HUES48 (cell line): ENCODE data around the gene STARD3NL.
"Not testable (repeated sequence)": the region's sequence is repeated elsewhere in the genome, so short reads cannot be mapped to it uniquely, and the experiment has no call there.

ENCODE experiments used
- H3K27ac ChIP-seq: one replicate; pipeline ENCODE4 v1.7.0; 2013; ENCODE audit warnings: low read depth, low read length, inconsistent platforms
- H3K27me3 ChIP-seq: 2 replicates; pipeline ENCODE4 v1.6.1; 2013; ENCODE audit warnings: mild to moderate bottlenecking, low read length; ENCODE audit not compliant: control insufficient read depth, insufficient read depth
- H3K36me3 ChIP-seq: 2 replicates; pipeline ENCODE4 v1.6.1; 2013; ENCODE audit warnings: low read length; ENCODE audit not compliant: control insufficient read depth, insufficient read depth
- H3K4me1 ChIP-seq: 2 replicates; pipeline ENCODE4 v1.6.1; 2013; ENCODE audit warnings: mild to moderate bottlenecking, low read length; ENCODE audit not compliant: control insufficient read depth, insufficient read depth
- H3K4me3 ChIP-seq: 2 replicates; pipeline ENCODE4 v1.5.1; 2013; ENCODE audit warnings: mild to moderate bottlenecking, low read depth, low read length
- H3K9ac ChIP-seq: 2 replicates; pipeline ENCODE4 v1.6.1; 2013; ENCODE audit warnings: mild to moderate bottlenecking, low read depth, low read length, moderate library complexity
- H3K9me3 ChIP-seq: 2 replicates; pipeline ENCODE4 v1.6.1; 2013; ENCODE audit warnings: low read length; ENCODE audit not compliant: control insufficient read depth, insufficient read depth

Gene STARD3NL

DNA sequence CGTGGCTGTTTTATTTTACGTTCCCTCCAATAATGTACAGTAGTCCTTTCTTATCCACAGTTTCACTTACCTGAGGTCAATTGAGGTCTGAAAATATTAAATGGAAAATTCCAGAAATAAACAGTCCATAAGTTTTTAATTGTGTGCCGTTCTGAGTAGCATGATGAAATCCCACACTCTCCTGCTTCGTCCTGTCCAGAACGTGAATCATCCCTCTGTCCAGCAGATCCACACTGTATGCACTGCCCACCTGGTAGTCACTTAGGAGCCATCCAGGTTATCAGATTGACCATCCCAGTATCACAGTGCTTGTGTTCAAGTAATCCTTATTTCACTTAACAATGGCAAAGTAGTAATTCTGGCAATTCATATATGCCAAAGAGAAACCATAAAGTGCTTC, 46.3 kb downstream of the STARD3NL start:
- H3K9ac ChIP-seq, result no peak overlapping the region
- no peaks in the 10 kb centered on the region for H3K9me3 ChIP-seq
- no peak overlapping the region for H3K4me3 ChIP-seq
- no peaks in the 10 kb centered on the region for H3K4me1 ChIP-seq
- no peaks in the 10 kb centered on the region for H3K27me3 ChIP-seq
- H3K27ac ChIP-seq, result no peak overlapping the region
- peaks cover 58% of the 10 kb centered on the region for H3K36me3 ChIP-seq

GRCh38 chr7:38229386-38229785, 51.3 kb downstream of the STARD3NL start:
- H3K4me1 ChIP-seq, result no peaks in the 10 kb centered on the region
- H3K9me3 ChIP-seq, result no peaks in the 10 kb centered on the region
- H3K27me3 ChIP-seq, result no peaks in the 10 kb centered on the region
- no peak overlapping the region for H3K4me3 ChIP-seq
- H3K9ac ChIP-seq, result no peak overlapping the region
- peaks cover 37% of the 10 kb centered on the region for H3K36me3 ChIP-seq
- H3K27ac ChIP-seq, result no peak overlapping the region

DNA sequence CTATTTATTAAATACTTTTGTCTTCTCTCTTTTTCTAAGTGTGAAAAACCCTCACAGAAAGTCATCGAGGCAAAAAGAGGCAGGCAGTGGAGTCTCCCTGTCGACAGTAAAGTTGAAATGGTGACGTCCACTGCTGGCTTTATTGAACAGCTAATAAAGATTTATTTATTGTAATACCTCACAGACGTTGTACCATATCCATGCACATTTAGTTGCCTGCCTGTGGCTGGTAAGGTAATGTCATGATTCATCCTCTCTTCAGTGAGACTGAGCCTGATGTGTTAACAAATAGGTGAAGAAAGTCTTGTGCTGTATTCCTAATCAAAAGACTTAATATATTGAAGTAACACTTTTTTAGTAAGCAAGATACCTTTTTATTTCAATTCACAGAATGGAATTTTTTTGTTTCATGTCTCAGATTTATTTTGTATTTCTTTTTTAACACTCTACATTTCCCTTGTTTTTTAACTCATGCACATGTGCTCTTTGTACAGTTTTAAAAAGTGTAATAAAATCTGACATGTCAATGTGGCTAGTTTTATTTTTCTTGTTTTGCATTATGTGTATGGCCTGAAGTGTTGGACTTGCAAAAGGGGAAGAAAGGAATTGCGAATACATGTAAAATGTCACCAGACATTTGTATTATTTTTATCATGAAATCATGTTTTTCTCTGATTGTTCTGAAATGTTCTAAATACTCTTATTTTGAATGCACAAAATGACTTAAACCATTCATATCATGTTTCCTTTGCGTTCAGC, 52.0 kb downstream of the STARD3NL start:
- Histone ChIP-seq H3K9ac (no peak overlapping the region), H3K9me3 (no peaks in the 10 kb centered on the region), H3K4me1 (no peaks in the 10 kb centered on the region), H3K36me3 (peaks cover 33% of the 10 kb centered on the region), H3K27ac (no peak overlapping the region), H3K4me3 (no peak overlapping the region), H3K27me3 (no peaks in the 10 kb centered on the region)

DNA sequence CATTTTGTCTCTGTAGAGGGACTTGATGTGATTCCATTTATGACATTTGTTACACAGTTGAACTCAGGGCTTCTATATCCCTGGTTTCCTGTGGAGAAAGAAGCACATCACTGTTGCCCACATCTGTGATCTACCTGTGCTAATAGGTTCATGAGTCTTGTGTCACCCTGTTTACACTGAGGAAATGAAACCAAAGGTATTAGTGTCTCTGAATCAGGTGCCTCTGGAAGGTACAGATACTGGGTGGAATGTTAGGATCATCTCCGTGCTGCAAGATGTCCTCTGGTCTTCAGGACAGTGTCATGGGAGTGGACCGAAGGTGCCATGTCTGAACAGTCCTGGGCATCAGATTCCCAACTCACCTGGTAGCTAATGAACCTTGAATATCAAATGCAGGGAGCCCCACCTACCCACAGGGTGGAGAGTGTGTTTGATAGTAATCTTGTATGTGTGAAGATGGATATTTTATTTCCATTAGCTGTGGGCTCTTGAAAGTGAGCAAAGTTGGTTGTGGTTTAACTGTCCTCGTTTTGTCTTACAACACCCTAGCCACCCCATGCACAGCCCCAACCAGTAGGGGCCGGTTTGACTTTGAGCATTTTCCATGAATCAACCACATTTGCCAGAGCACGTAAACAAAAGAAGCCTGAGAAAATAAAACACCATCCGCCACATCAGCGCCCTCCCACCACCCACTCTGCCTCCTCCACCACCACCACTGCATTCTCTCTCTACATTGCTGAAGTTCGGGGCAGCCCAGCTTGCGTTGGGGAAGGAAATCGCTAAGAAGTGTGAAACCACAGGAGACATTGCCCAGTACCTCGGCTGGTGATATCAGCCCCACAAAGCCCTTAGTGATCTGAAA, 54.7 kb downstream of the STARD3NL start:
- Histone ChIP-seq H3K4me1 (no peaks in the 10 kb centered on the region), H3K4me3 (no peak overlapping the region), H3K9me3 (no peaks in the 10 kb centered on the region), H3K36me3 (peaks cover 28% of the 10 kb centered on the region), H3K9ac (no peak overlapping the region), H3K27ac (no peak overlapping the region), H3K27me3 (no peaks in the 10 kb centered on the region)

DNA sequence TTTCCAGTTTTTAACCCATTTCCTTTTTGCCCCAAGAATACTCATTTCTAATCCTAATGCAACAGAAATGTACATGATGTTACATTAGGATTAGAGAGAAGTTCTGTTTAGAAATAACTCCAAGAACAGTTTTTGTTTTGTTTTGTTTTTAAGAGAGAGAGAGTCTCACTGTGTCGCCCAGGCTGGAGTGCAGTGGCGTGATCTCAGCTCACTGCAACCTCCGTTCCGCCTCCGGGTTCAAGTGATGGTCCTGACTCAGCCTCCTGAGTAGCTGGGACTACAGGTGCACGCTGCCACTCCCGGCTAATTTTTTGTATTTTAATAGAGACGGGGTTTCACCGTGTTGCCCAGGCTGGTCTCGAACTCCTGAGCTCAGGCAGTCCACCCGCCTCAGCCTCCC, 56.7 kb downstream of the STARD3NL start:
- not testable (repeated sequence) for H3K4me1 ChIP-seq, H3K9me3 ChIP-seq, H3K27ac ChIP-seq, H3K36me3 ChIP-seq, H3K27me3 ChIP-seq, H3K9ac ChIP-seq, H3K4me3 ChIP-seq

- H3K4me1 ChIP-seq, result no peaks in the 10 kb centered on the region
- no peaks in the 10 kb centered on the region for H3K27me3 ChIP-seq
- peaks cover 1% of the 10 kb centered on the region; the same call in 1 of the 2 replicates for H3K36me3 ChIP-seq
- no peak overlapping the region for H3K4me3 ChIP-seq
- H3K9ac ChIP-seq, result no peak overlapping the region
- H3K27ac ChIP-seq, result no peak overlapping the region
- no peaks in the 10 kb centered on the region for H3K9me3 ChIP-seq
Observed at GRCh38 chr7:38235606-38236005, 57.6 kb downstream of the STARD3NL start.

GRCh38 chr7:38239129-38239528, 61.1 kb downstream of the STARD3NL start:
- H3K27ac ChIP-seq, result not testable (repeated sequence)

DNA sequence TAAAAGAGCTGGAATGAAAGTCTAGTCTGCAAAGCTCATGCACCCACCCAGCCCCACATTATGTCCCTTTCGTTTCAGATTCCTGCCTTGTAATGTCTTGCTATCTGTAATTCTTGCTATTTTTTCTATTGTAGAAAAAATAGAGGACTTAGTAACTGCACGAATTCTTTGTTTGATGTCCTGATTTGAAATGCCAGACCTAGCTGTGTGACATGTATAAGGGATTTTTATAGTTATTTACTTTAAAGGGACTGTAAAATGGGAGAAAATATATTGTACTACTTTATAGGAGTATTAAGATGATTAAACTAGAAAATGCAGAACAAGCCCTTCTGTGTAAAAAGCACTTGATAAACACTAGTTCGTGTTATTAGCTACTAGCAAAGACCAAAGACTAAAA, 63.0 kb downstream of the STARD3NL start:
- no peak overlapping the region for H3K9ac ChIP-seq
- no peak overlapping the region for H3K27ac ChIP-seq
- H3K4me3 ChIP-seq, result no peak overlapping the region
- no peaks in the 10 kb centered on the region for H3K36me3 ChIP-seq
- no peaks in the 10 kb centered on the region for H3K9me3 ChIP-seq
- no peaks in the 10 kb centered on the region for H3K4me1 ChIP-seq
- no peaks in the 10 kb centered on the region for H3K27me3 ChIP-seq

More at GRCh38 chr7:38239129-38239528, 61.1 kb downstream of the STARD3NL start:
- not testable (repeated sequence) for H3K9ac ChIP-seq, H3K36me3 ChIP-seq, H3K4me3 ChIP-seq, H3K4me1 ChIP-seq, H3K27me3 ChIP-seq, H3K9me3 ChIP-seq

GRCh38 chr7:38242814-38243213, 64.8 kb downstream of the STARD3NL start:
- Histone ChIP-seq H3K4me3 (no peak overlapping the region), H3K9ac (no peak overlapping the region), H3K36me3 (no peaks in the 10 kb centered on the region), H3K9me3 (no peaks in the 10 kb centered on the region), H3K27ac (no peak overlapping the region), H3K4me1 (no peaks in the 10 kb centered on the region), H3K27me3 (no peaks in the 10 kb centered on the region)

DNA sequence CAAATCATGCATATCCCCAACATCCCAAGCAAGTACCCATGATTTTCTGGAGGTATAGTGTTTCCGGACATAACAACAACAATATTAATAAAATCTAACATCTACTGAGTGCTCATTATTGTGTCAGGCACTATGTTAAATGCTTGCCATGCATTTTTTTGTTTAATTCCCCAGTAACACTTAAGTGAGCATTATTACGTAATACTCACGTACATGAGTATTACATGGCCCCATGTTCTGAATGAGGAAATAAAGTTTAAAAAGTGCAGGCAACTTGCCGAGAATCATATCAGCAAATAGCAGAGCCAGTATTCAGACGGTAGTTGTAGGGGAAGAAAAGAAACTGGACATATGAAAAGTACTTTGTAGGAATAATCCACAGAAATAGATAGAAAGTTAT, 65.3 kb downstream of the STARD3NL start:
- H3K9ac ChIP-seq, H3K36me3 ChIP-seq, H3K9me3 ChIP-seq, H3K27me3 ChIP-seq, H3K4me3 ChIP-seq, H3K27ac ChIP-seq, H3K4me1 ChIP-seq: not testable (repeated sequence)

DNA sequence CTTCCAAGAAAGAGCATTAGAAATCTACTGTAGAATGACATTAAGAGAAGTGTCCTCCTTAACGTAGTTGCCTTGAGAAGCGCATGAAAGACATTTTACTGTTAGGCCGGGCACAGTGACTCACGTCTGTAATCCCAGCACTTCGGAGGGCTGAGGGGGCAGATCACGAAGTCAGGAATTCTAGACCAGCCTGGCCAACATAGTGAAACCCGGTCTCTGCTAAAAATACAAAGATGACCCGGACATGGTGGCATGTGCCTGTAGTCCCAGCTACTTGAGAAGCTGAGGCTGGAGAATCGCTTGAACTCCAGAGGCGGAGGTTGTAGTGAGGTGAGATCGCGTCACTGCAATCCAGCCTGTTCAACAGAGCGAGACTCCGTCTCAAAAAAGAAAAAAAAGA, 66.5 kb downstream of the STARD3NL start:
- Histone ChIP-seq H3K4me3 (no peak overlapping the region), H3K9me3 (no peaks in the 10 kb centered on the region), H3K27me3 (no peaks in the 10 kb centered on the region), H3K27ac (no peak overlapping the region), H3K9ac (no peak overlapping the region), H3K4me1 (no peaks in the 10 kb centered on the region), H3K36me3 (no peaks in the 10 kb centered on the region)
